ENCODE measurements around the gene GRIK1. TPM values are rescaled to one million over a fixed set of nuclear protein-coding genes. Genes with fewer than 3 reads are reported as not detected.

The GRIK1 gene
- total RNA-seq, 1 donor from 2014 or later, result not detected

DNA sequence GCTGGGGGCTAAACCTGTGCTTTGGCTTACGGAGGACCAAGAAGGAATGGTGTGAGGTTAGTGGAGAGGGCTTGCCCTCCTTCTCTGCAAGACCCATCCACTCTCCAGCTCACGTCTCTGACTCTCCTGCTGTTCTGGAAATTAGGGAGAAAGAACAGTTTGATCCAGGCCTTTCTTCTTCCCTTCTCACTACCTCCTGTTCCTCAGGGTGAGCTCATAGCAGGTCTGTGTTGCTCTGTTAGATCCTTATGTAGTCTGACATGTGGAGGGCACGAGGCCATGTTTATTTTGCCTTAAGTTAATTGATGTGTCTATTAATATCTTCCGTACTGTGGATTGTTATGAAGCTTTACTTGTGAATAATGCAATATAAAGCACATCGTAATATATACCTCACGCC, 315.0 kb downstream of the GRIK1 start:
- Histone ChIP-seq H3K36me3 (no peaks in the 10 kb centered on the region), H3K4me1 (no peaks in the 10 kb centered on the region), H3K27me3 (no peaks in the 10 kb centered on the region), H3K27ac (no peak overlapping the region), H3K4me3 (no peak overlapping the region), H3K9me3 (no peaks in the 10 kb centered on the region)
- ATAC-seq (no peak), DNase-seq (no peak)
- intact Hi-C loops (cut with DNase I), result no loop called here
- TF ChIP-seq, protein P1, sequence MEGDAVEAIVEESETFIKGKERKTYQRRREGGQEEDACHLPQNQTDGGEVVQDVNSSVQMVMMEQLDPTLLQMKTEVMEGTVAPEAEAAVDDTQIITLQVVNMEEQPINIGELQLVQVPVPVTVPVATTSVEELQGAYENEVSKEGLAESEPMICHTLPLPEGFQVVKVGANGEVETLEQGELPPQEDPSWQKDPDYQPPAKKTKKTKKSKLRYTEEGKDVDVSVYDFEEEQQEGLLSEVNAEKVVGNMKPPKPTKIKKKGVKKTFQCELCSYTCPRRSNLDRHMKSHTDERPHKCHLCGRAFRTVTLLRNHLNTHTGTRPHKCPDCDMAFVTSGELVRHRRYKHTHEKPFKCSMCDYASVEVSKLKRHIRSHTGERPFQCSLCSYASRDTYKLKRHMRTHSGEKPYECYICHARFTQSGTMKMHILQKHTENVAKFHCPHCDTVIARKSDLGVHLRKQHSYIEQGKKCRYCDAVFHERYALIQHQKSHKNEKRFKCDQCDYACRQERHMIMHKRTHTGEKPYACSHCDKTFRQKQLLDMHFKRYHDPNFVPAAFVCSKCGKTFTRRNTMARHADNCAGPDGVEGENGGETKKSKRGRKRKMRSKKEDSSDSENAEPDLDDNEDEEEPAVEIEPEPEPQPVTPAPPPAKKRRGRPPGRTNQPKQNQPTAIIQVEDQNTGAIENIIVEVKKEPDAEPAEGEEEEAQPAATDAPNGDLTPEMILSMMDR (IDR thresholded peaks at IDR 0.05), result no peak

DNA sequence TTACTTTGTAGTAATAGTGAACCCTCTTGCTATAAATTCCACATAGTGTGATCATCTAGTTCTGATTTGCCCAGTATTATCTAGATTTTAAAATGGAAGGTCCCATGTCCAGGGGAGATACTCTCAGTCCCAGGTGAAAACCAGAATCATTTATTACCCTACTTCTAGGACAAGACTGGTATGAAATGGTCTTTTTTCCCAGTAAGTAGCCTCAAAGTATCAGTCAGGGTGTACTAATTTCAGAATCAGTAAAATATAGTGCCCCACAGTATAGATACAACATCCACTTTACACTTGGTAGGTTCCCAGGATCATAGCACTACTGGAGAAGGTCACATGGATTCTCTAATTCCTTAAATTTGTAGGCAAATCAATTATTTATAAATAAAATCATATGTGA, 318.3 kb downstream of the GRIK1 start:
- H3K4me1 ChIP-seq, result no peaks in the 10 kb centered on the region
- intact Hi-C loops (cut with DNase I), result no loop called here
- H3K9me3 ChIP-seq, result no peaks in the 10 kb centered on the region
- no peaks in the 10 kb centered on the region for H3K36me3 ChIP-seq
- DNase-seq (no peak), ATAC-seq (no peak)
- TF ChIP-seq, protein P1 (IDR thresholded peaks at IDR 0.05), result no peak
- H3K27ac ChIP-seq, result no peak overlapping the region
- no peaks in the 10 kb centered on the region for H3K27me3 ChIP-seq
- H3K4me3 ChIP-seq, result no peak overlapping the region

DNA sequence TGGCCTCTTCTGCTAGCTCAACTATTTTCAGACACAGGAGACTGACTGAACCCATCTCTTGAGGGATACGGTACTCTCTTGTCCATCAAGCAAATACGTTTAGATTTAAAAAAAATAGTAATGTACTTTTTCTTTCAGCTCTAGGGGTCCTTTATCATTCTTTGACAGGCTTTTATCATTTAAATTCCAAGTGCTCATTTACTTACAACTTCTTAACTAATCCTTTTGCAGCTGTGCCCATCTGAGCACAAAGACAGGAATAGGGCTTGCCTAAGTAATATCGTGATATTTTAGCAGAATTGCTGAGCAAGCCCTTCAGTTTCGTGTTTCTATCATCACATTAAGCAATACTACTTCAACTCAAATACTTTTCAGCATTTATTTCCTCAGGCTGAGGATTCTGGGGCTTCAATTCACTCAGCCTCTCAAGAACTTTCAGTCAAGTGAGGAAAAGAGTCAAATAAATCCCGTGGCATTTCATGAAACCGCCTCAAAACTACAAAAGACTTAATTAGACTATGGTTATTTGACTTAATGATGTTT, 323.5 kb downstream of the GRIK1 start:
- H3K9me3 ChIP-seq, result no peaks in the 10 kb centered on the region
- no peak for DNase-seq
- TF ChIP-seq, protein P1 (IDR thresholded peaks at IDR 0.05), result no peak
- no peak overlapping the region for H3K4me3 ChIP-seq
- H3K36me3 ChIP-seq, result no peaks in the 10 kb centered on the region
- H3K27ac ChIP-seq, result no peak overlapping the region
- no peaks in the 10 kb centered on the region for H3K27me3 ChIP-seq
- no peaks in the 10 kb centered on the region for H3K4me1 ChIP-seq
- no peak for ATAC-seq
- intact Hi-C loops (cut with DNase I), result no loop called here

DNA sequence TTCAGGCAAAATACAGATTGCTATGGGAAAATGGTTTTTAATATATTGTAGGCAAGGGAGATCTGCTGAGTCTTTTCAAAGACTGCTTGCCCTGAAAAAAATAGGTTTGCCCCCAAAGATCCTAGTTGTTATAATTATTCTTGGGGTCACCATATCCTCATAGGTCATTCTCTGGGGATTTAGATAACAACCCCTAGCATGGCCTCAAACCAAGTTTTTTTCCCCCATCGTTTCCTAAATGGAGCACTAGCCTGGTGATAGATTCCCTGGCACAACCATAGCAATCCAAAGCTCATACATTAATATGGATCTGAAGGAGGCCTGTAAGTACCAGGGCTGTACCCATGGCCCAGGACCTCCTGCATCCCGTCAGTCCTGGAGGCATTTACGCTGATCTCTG, 325.9 kb downstream of the GRIK1 start:
- ATAC-seq (no peak), DNase-seq (no peak)
- no peaks in the 10 kb centered on the region for H3K9me3 ChIP-seq
- no peaks in the 10 kb centered on the region for H3K36me3 ChIP-seq
- H3K27ac ChIP-seq, result no peak overlapping the region
- intact Hi-C loops (cut with DNase I), result no loop called here
- TF ChIP-seq, protein P1 (IDR thresholded peaks at IDR 0.05), result no peak
- H3K4me3 ChIP-seq, result no peak overlapping the region
- H3K4me1 ChIP-seq, result no peaks in the 10 kb centered on the region
- H3K27me3 ChIP-seq, result no peaks in the 10 kb centered on the region

DNA sequence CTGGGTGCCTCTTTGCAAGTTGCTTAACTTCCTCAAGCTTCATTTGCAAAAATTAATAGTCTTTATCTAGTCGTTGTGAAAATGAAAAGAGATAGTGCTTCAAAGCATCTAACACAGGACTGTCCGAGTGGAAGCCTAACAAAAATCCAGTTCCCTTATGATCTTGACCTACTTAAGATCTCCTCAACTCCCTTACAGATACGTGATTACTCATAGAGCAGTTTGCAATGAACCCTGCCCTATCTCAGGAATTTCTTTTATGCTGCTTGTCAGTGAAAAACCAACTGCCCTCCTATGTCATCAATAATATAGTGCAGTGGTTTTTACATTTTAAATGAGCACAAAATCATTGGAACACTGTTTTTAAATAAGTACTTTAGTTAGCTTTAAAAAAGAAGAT, 326.8 kb downstream of the GRIK1 start:
- TF ChIP-seq, protein P1 (IDR thresholded peaks at IDR 0.05), result no peak
- H3K27ac ChIP-seq, result no peak overlapping the region
- no peaks in the 10 kb centered on the region for H3K9me3 ChIP-seq
- H3K36me3 ChIP-seq, result no peaks in the 10 kb centered on the region
- no peak overlapping the region for H3K4me3 ChIP-seq
- no peaks in the 10 kb centered on the region for H3K4me1 ChIP-seq
- no peaks in the 10 kb centered on the region for H3K27me3 ChIP-seq
- DNase-seq (no peak), ATAC-seq (no peak)
- intact Hi-C loops (cut with DNase I), result no loop called here

DNA sequence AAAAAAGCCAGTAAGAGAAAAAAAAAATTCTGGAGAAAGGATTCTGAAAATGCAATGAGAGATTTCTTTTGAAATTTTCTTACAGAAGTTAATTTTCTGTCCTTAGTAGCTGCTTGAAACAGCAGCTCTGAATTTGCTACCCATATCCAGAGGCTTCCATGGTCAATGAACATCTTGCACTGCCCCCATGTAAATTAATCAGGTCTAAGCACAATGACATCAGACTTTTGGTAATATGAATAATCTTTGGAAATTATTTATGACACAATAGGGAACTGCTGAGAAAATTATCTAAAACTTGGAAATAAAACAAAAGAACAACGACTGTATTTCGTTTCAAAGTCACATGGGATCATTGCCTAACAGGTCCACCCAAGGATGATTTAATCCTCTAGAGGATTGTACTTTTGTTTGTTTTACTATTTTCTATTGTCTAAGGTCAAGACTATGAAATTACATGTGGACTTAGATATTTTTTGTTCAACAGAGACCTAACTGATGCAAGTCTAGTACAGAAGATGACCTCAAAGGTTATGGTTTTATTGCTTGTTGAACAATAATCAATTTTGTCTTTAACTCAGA, 328.9 kb downstream of the GRIK1 start:
- TF ChIP-seq, protein P1 (IDR thresholded peaks at IDR 0.05), result no peak
- Histone ChIP-seq H3K9me3 (no peaks in the 10 kb centered on the region), H3K36me3 (no peaks in the 10 kb centered on the region), H3K4me1 (no peaks in the 10 kb centered on the region), H3K27ac (no peak overlapping the region), H3K4me3 (no peak overlapping the region), H3K27me3 (no peaks in the 10 kb centered on the region)
- intact Hi-C loops (cut with DNase I), result no loop called here
- DNase-seq (no peak), ATAC-seq (no peak)

Data from upper lobe of right lung (tissue), 1 donor.